ENCODE results near the gene DCP1A. TPM values are rescaled to one million over a fixed set of nuclear protein-coding genes. Genes with fewer than 3 reads are reported as not detected.
"Not testable (repeated sequence)": the region's sequence is repeated elsewhere in the genome, so short reads cannot be mapped to it uniquely, and the experiment has no call there.

DCP1A gene
- total RNA-seq, 1 donor: 19.9 TPM

DNA sequence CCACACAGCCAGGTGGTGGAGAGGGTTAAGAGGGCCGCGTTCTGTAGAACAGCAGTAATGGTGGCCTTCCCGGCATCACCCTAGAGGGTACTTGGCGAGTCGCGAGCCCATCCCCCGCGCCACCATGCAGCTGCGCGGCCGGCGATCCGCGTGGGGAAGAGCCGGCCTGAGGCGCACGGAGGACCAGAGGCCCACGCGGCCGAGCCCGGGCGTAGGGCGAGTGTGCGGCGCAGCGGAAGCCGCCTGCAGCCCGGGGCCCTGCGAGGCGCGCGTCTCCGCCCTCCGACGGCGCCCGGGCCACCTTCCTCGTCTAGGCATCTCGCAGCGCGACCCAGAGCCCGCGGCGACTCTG, 91.9 kb downstream of the DCP1A start:
- peak overlapping the region; percentile 92 for H3K4me3 ChIP-seq (ENCODE audit: low read depth, low read length)
- no peak for TF ChIP-seq CTCF (IDR thresholded peaks at IDR 0.05; ENCODE audit: insufficient read depth, low read depth, low read length)
- DNase-seq (ENCODE audit: low read depth): no peak

- TF ChIP-seq CTCF (IDR thresholded peaks at IDR 0.05; ENCODE audit: insufficient read depth, low read depth, low read length): no peak
- DNase-seq (ENCODE audit: low read depth): peak; percentile 69
- H3K4me3 ChIP-seq (ENCODE audit: low read depth, low read length): peak overlapping the region; percentile 92
Measured at GRCh38 chr3:53254509-53255422, 92.6 kb downstream of the DCP1A start.

DNA sequence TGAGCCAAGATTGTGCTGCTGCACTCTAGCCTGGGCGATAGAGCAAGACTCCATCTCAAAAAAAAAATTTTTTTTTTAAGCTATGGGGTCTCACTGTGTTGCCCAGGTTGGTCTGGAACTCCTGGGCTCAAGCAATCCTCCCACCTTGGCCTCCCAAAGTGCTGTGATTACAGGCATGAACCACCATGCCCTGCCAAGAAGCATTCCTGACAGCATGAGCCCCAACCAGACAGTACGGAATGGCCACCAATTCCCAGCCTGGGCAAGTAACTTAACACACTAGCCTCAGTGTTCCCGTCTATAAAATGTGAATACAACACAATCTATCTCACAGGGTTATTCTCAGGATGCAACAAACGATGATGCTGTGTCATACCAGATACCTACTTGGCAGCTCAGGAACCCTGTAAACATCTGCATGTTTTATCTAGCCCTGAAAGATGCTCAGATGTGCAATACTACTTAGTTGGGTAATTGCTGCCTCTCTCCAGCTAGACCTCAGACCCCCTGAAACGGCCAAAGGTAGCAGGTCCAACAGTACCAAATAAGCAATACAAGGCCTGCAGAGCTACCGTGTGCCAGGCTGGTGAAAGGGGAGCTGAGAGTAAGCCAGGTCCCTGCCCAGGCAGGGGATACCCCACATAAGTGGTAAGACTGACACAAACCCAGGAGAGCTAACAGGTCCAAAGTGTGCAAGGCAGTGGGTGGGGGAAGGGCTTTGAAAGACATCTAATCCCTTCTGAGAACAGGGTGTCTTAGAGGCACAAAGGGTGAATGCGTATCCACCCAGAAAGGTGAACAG, 93.4 kb downstream of the DCP1A start:
- H3K4me3 ChIP-seq (ENCODE audit: low read depth, low read length): peak overlapping the region; percentile 92
- no peak for DNase-seq (ENCODE audit: low read depth)
- no peak for TF ChIP-seq CTCF (IDR thresholded peaks at IDR 0.05; ENCODE audit: insufficient read depth, low read depth, low read length)

DNA sequence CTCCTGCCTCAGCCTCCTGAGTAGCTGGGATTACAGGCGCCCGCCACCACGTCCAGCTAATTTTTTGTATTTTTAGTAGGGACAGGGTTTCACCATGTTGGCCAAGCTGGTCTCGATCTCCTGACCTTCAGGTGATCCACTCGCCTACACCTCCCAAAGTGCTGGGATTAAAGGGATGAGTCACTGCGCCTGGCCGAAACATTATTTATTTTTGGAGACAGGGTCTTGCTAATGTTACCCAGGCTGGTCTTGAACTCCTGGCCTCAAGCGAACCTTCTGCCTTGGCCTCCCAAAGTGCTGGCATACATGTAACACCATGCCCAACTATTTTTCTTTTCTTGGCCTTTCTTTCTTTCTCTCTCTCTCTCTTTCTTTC, 94.4 kb downstream of the DCP1A start:
- H3K4me3 ChIP-seq (ENCODE audit: low read depth, low read length): peak overlapping the region; percentile 92
- not testable (repeated sequence) for DNase-seq (ENCODE audit: low read depth)

DNA sequence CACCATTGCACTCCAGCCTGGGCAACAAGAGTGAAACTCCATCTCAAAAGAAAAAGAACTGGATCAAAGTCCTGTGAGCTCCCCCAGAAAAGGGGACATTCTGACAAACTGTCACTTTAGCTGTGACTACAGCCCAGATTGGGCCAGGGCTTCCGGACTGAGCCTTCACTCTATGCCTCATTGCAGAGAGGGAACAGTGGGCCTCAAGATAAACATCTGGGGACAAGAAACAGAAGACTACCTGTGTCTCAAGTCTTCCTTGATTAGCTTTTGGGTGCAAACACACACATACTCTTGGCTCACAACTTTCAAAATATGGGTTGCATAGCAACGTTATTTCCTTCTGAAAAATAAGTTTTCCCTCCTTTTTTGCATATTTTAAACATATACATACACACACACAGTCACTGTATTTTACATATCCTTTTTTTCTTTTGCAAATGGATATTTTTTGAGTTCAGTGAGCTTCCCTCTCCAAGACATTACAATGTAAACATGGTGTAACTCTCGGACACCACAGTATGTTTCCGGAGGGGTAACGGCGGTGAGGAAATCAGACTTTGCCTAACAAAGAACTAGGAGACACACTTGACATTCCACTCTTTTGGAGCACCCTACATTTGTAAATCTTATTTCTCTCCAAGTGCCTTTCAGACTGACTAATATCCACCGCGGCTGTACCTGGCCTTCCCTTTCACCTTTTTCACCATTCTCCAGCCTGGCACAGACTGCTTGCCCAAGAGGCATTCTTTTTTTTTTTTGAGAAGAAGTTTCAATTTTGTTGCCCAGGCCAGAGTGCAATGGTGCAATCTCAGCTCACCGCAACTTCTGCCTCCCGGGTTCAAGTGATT, 95.0 kb downstream of the DCP1A start:
- no peak for DNase-seq (ENCODE audit: low read depth)
- H3K4me3 ChIP-seq (ENCODE audit: low read depth, low read length): peak overlapping the region; percentile 36
- TF ChIP-seq CTCF (IDR thresholded peaks at IDR 0.05; ENCODE audit: insufficient read depth, low read depth, low read length): no peak

DNA sequence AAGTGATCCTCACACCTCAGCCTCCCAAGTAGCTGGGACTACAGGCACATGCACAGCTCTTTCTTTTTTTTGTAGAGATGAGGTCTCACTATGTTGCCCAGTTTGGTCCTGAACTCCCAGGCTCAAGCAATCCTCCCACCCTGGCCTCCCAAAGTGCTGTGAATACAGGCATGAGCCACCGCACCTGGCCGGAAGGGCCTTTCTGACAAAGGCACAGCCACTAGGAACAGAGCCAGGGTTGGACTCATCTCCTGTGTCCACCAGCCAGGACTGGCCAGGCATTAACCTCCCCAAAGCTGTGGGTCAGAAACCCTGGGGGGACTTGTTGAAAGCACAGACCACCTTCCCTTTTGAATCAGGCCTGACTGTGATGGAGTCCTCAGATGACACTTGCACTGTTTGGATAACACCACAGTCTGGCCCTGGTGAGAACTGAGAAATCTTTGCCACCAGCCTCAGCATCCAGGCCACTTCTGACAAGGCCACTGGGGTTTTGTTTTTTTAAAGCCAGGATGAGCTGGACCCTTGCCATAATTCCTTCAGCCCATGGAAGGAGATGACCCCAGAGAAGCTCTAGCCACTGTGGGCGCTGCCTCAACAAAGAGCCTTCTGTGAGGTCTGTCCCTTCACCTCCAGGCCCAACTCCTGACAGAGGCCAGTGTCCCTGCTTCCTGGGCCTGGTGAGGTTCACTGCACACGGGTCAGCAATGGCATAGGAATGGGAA, 96.3 kb downstream of the DCP1A start:
- no peak for DNase-seq (ENCODE audit: low read depth)
- no peak overlapping the region for H3K4me3 ChIP-seq (ENCODE audit: low read depth, low read length)
- TF ChIP-seq CTCF (IDR thresholded peaks at IDR 0.05; ENCODE audit: insufficient read depth, low read depth, low read length): no peak
